IPS-18a (cell line): ENCODE measurements around the gene MFNG.
"Not testable (repeated sequence)": the region's sequence is repeated elsewhere in the genome, so short reads cannot be mapped to it uniquely, and the experiment has no call there.

Source experiments
- H3K27ac ChIP-seq: one replicate; pipeline ENCODE4 v1.5.1; 2013; ENCODE audit warnings: low read length
- H3K27me3 ChIP-seq: one replicate; pipeline ENCODE4 v1.6.1; 2013; ENCODE audit warnings: mild to moderate bottlenecking, low read length; ENCODE audit not compliant: control insufficient read depth, insufficient read depth
- H3K36me3 ChIP-seq: one replicate; pipeline ENCODE4 v1.6.1; 2013; ENCODE audit warnings: low read depth, low read length; ENCODE audit not compliant: control insufficient read depth
- H3K4me1 ChIP-seq: one replicate; pipeline ENCODE4 v1.6.1; 2013; ENCODE audit warnings: low read depth, low read length; ENCODE audit not compliant: control insufficient read depth
- H3K4me3 ChIP-seq: one replicate; pipeline ENCODE4 v1.5.1; 2013; ENCODE audit warnings: low read length
- H3K9ac ChIP-seq: one replicate; pipeline ENCODE4 v1.6.1; 2013; ENCODE audit warnings: mild to moderate bottlenecking, low read length, moderate library complexity
- H3K9me3 ChIP-seq: one replicate; pipeline ENCODE4 v1.6.1; 2013; ENCODE audit warnings: low read depth, low read length; ENCODE audit not compliant: control insufficient read depth

Gene MFNG, protein sequence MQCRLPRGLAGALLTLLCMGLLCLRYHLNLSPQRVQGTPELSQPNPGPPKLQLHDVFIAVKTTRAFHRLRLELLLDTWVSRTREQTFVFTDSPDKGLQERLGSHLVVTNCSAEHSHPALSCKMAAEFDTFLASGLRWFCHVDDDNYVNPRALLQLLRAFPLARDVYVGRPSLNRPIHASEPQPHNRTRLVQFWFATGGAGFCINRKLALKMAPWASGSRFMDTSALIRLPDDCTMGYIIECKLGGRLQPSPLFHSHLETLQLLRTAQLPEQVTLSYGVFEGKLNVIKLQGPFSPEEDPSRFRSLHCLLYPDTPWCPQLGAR

GRCh38 chr22:37486224-37486845 is at the start of gene MFNG:
TSS of gene MFNG (minus strand) at chr22:37486384. CDS start at chr22:37486177, 207 bp downstream.
- H3K27ac ChIP-seq = no peak within 1 kb of the TSS
- H3K9ac ChIP-seq = no peak within 1 kb of the TSS
- peak within 1 kb of the TSS; percentile 22 for H3K4me3 ChIP-seq

DNA sequence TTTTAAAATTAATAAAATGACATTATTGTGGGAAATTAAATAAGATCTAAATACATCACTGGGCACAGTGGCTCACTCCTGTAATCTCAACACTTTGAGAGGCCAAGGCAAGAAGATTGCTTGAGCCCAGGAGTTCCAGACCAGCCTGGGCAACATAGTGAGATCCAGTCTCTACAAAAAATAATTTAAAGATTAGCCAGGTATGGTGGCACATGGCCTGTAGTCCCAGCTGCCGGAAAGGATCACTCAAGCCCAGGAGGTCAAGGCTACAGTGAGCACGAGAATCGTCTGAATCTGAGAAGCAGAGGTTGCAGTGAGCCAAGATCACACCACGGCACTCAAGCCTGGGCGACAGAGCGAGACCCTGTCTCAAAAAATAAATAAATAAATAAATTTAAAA is 49.0 kb upstream of the MFNG start:
- Histone ChIP-seq H3K9ac (no peak overlapping the region), H3K4me1 (no peaks in the 10 kb centered on the region), H3K9me3 (no peaks in the 10 kb centered on the region), H3K27me3 (no peaks in the 10 kb centered on the region), H3K27ac (no peak overlapping the region), H3K36me3 (no peaks in the 10 kb centered on the region), H3K4me3 (no peak overlapping the region)

More at GRCh38 chr22:37486224-37486845, at the start of gene MFNG:
- Histone ChIP-seq H3K36me3 (no peaks in the 10 kb centered on the region), H3K27me3 (peaks cover 7% of the 10 kb centered on the region), H3K9me3 (no peaks in the 10 kb centered on the region), H3K4me1 (peaks cover 22% of the 10 kb centered on the region)

DNA sequence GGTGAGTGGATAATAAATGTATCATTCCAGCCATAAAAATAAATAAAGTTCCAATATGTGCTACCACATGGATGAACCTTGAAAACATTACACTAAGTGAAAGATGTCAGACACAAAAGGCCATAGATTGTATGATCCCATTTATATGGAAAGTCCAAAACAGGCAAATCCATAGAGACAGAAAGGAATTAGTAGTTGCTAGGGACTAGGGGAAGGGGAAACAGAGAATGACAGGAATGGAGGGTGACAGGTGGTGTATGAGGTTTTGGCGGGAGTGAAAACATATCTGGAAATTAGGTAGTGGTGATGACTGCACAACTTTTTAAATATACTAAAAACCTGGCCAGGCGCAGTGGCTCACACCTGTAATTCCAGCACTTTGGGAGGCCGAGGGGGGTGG is 48.3 kb upstream of the MFNG start:
- Histone ChIP-seq H3K9me3 (no peaks in the 10 kb centered on the region), H3K4me3 (no peak overlapping the region), H3K36me3 (no peaks in the 10 kb centered on the region), H3K27me3 (no peaks in the 10 kb centered on the region), H3K9ac (no peak overlapping the region), H3K27ac (no peak overlapping the region), H3K4me1 (no peaks in the 10 kb centered on the region)

DNA sequence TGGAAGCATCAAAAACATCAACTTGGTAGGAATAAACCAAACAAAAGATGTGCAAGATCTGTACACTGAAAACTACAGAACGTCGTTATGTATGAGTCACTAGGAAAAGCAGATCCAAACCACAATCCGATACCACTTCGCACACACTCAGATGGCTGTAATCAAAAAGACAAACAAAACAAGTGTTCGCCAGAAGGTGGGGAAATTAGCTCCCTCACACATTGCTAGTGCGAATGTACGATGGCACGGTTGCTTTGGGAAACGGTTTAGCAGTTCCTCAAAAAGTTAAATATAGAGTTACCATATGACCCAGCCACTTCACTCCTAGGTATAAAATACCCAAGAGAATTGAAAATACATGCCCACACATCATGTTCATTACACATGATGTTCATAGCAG is 47.8 kb upstream of the MFNG start:
- H3K4me3 ChIP-seq = no peak overlapping the region
- no peaks in the 10 kb centered on the region for H3K4me1 ChIP-seq
- no peaks in the 10 kb centered on the region for H3K9me3 ChIP-seq
- no peaks in the 10 kb centered on the region for H3K36me3 ChIP-seq
- H3K9ac ChIP-seq = no peak overlapping the region
- no peak overlapping the region for H3K27ac ChIP-seq
- H3K27me3 ChIP-seq = no peaks in the 10 kb centered on the region

GRCh38 chr22:37529652-37530345 is 43.6 kb upstream of the MFNG start:
- Histone ChIP-seq H3K9me3 (no peaks in the 10 kb centered on the region), H3K9ac (no peak overlapping the region), H3K27me3 (no peaks in the 10 kb centered on the region), H3K36me3 (no peaks in the 10 kb centered on the region), H3K4me1 (no peaks in the 10 kb centered on the region), H3K27ac (no peak overlapping the region), H3K4me3 (no peak overlapping the region)

GRCh38 chr22:37527952-37528351 is 41.8 kb upstream of the MFNG start:
- H3K4me1 ChIP-seq, H3K9me3 ChIP-seq, H3K36me3 ChIP-seq, H3K4me3 ChIP-seq, H3K9ac ChIP-seq, H3K27me3 ChIP-seq, H3K27ac ChIP-seq: not testable (repeated sequence)

- H3K4me1 ChIP-seq, H3K27ac ChIP-seq, H3K9ac ChIP-seq, H3K36me3 ChIP-seq, H3K9me3 ChIP-seq, H3K4me3 ChIP-seq, H3K27me3 ChIP-seq: not testable (repeated sequence)
Observed at GRCh38 chr22:37527081-37527752, 41.0 kb upstream of the MFNG start.

- Histone ChIP-seq H3K27ac (no peak overlapping the region), H3K9me3 (no peaks in the 10 kb centered on the region), H3K36me3 (no peaks in the 10 kb centered on the region), H3K4me1 (no peaks in the 10 kb centered on the region), H3K9ac (no peak overlapping the region), H3K27me3 (no peaks in the 10 kb centered on the region), H3K4me3 (no peak overlapping the region)
Observed at GRCh38 chr22:37526376-37526775, 40.2 kb upstream of the MFNG start.

- H3K9me3 ChIP-seq = no peaks in the 10 kb centered on the region
- no peak overlapping the region for H3K4me3 ChIP-seq
- no peak overlapping the region for H3K9ac ChIP-seq
- no peaks in the 10 kb centered on the region for H3K4me1 ChIP-seq
- H3K36me3 ChIP-seq = no peaks in the 10 kb centered on the region
- no peak overlapping the region for H3K27ac ChIP-seq
- H3K27me3 ChIP-seq = no peaks in the 10 kb centered on the region
Observed at GRCh38 chr22:37525746-37526350, 39.7 kb upstream of the MFNG start.

DNA sequence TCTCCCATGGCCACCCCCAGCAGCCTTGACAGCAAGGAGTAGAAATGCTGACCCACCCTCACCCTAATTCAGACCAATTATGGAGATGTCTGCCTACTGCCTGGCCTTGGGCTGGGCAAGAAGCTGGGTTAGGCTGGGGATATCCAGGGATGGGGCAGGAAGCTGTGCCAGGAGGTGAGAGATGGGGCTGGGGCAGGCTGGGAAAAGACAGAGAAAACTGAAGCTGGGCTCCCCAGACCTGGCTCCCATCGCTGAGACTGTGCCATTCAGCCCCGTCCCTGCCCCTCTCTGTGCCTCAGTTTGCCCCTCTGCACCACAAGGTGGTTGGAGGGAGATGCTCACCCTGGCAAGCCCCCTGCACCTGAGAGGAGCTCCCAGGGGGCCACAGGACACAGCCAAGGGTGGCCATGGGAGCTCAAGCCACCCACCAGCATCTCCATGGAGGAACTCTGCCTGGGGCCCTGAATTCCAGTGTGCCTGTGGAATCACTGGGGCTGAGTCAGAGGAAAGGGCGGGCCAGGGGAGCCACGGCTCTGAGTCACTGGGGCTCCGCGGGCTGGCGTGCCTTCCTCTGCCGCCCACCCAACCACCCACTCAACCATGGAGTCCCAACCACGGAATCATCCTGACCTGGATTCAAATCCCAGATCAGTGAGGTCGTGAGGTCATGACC is 39.0 kb upstream of the MFNG start:
- Histone ChIP-seq H3K27ac (no peak overlapping the region), H3K4me3 (no peak overlapping the region), H3K9me3 (no peaks in the 10 kb centered on the region), H3K9ac (no peak overlapping the region), H3K27me3 (peaks cover 3% of the 10 kb centered on the region), H3K4me1 (no peaks in the 10 kb centered on the region), H3K36me3 (no peaks in the 10 kb centered on the region)

- H3K4me1 ChIP-seq = no peaks in the 10 kb centered on the region
- H3K9ac ChIP-seq = no peak overlapping the region
- no peak overlapping the region for H3K27ac ChIP-seq
- no peak overlapping the region for H3K4me3 ChIP-seq
- H3K27me3 ChIP-seq = peaks cover 27% of the 10 kb centered on the region
- H3K9me3 ChIP-seq = no peaks in the 10 kb centered on the region
- H3K36me3 ChIP-seq = no peaks in the 10 kb centered on the region
Observed at GRCh38 chr22:37522482-37522881, 36.3 kb upstream of the MFNG start.
